ENCODE results near the gene MOCS3.

- TF ChIP-seq CTCF (conservative IDR thresholded peaks at IDR 0.05; ENCODE audit: low read depth, low read length) (peak; percentile 87), USF2 (IDR thresholded peaks at IDR 0.05; ENCODE audit: low read depth, low read length) (no peak), MXI1 (IDR thresholded peaks at IDR 0.05; ENCODE audit: borderline replicate concordance, low read depth, low read length) (no peak), ELK1 (IDR thresholded peaks at IDR 0.05; ENCODE audit: borderline replicate concordance, low read depth, low read length) (no peak), MAZ (IDR thresholded peaks at IDR 0.05; ENCODE audit: borderline replicate concordance, low read depth, low read length) (no peak), POLR2A (IDR thresholded peaks at IDR 0.05; ENCODE audit: low read depth, low read length) (peak; percentile 55; the same call in 1 of the 2 replicates), RAD21 (IDR thresholded peaks at IDR 0.05; ENCODE audit: low read length) (peak; percentile 67), MAFK (IDR thresholded peaks at IDR 0.05; ENCODE audit: low read depth, low read length) (peak; percentile 98), RFX5 (IDR thresholded peaks at IDR 0.05; ENCODE audit: low read depth, low read length) (no peak)
These were observed 22.5 kb downstream of the MOCS3 start for GRCh38 chr20:50980851-50981713.
